OCI-LY7 (cell line): ENCODE data around the gene RPS6KA2. TPM values are rescaled to one million over a fixed set of nuclear protein-coding genes. Genes with fewer than 3 reads are reported as not detected.

Experiments
- BruUV-seq: library from RNA; stranded (reverse); fragments of 400-500 nt; replicated peaks from 2 replicates; lab custom pipeline; 2021; lab: Mats Ljungman, UMichigan
- CTCF ChIA-PET: fragments of 300-600 bp; sonication (Branson Sonifier 250); formaldehyde crosslinking; loops from one replicate; lab custom pipeline; 2022; ENCODE audit warnings: antibody characterized with exemption; ENCODE audit not compliant: unreplicated experiment; lab: Charles Lee
- POLR2A ChIA-PET: fragments of 300-600 bp; sonication (Branson Sonifier 250); formaldehyde crosslinking; loops from one replicate; lab custom pipeline; 2022; ENCODE audit warnings: antibody characterized with exemption; lab: Charles Lee
- DNase-seq: peaks from one replicate; pipeline ENCODE4 v3.0.0-alpha.2; 2015; ENCODE audit warnings: low spot score
- H2AFZ ChIP-seq: fragments of 200-600 bp; sonication (generic), shearing (Covaris generic); 2 replicates; pipeline ENCODE4 v1.6.1; 2014; ENCODE audit warnings: mild to moderate bottlenecking, antibody characterized with exemption, low read length, moderate library complexity
- H3K27ac ChIP-seq: fragments of 200-600 bp; sonication (generic); 2 replicates; pipeline ENCODE4 v1.5.1; 2014; ENCODE audit warnings: mixed run types, low read depth, mild to moderate bottlenecking, moderate library complexity, low read length, inconsistent platforms; ENCODE audit not compliant: poor library complexity, severe bottlenecking
- H3K36me3 ChIP-seq: fragments of 200-600 bp; sonication (generic); 2 replicates; pipeline ENCODE4 v1.6.1; 2014; ENCODE audit warnings: mild to moderate bottlenecking, antibody characterized with exemption, low read length, moderate library complexity, mixed read lengths; ENCODE audit not compliant: insufficient read depth
- H3K4me1 ChIP-seq: fragments of 200-600 bp; sonication (generic); 2 replicates; pipeline ENCODE4 v1.5.1; 2014; ENCODE audit warnings: mild to moderate bottlenecking, low read length; ENCODE audit not compliant: insufficient read depth, poor library complexity, severe bottlenecking
- H3K4me2 ChIP-seq: fragments of 200-600 bp; sonication (generic); 2 replicates; pipeline ENCODE4 v1.6.1; 2014; ENCODE audit warnings: mild to moderate bottlenecking, low read length
- H3K4me3 ChIP-seq: fragments of 200-600 bp; sonication (generic); 2 replicates; pipeline ENCODE4 v1.5.1; 2014; ENCODE audit warnings: mild to moderate bottlenecking, low read depth, low read length; ENCODE audit not compliant: poor library complexity, severe bottlenecking
- H3K79me2 ChIP-seq: fragments of 200-600 bp; sonication (generic); 2 replicates; pipeline ENCODE4 v1.6.1; 2016; ENCODE audit warnings: low read depth, mild to moderate bottlenecking, low read length, moderate library complexity, mixed read lengths; ENCODE audit not compliant: insufficient read depth
- H3K9me2 ChIP-seq: fragments of 200-600 bp; sonication (generic); 2 replicates; pipeline ENCODE4 v1.6.1; 2016; ENCODE audit warnings: mild to moderate bottlenecking, low read length, mixed read lengths; ENCODE audit not compliant: insufficient read depth
- H3K9me3 ChIP-seq: fragments of 200-600 bp; sonication (generic); 2 replicates; pipeline ENCODE4 v1.6.1; 2014; ENCODE audit warnings: mild to moderate bottlenecking, mixed run types, low read length, mixed read lengths
- H4K20me1 ChIP-seq: fragments of 200-600 bp; sonication (generic); 2 replicates; pipeline ENCODE4 v1.6.1; 2014; ENCODE audit warnings: mild to moderate bottlenecking, antibody characterized with exemption, low read length, moderate library complexity, mixed read lengths; ENCODE audit not compliant: insufficient read depth
- CTCF ChIP-seq: fragments of 200-600 bp; sonication (generic); conservative IDR thresholded peaks from 2 replicates; pipeline ENCODE4 v1.5.1; 2014; ENCODE audit warnings: mild to moderate bottlenecking, antibody characterized with exemption, low read length, moderate library complexity, mixed read lengths
- EZH2phosphoT487 ChIP-seq: fragments of 200-600 bp; sonication (generic); IDR thresholded peaks from 2 replicates; pipeline ENCODE4 v1.6.1; 2018; ENCODE audit warnings: low read depth, borderline replicate concordance, mild to moderate bottlenecking, mixed run types, antibody characterized with exemption, low read length, moderate library complexity, mixed read lengths
- intact Hi-C: fragments of 100-400 bp; cut with micrococcal nuclease; formaldehyde crosslinking; loops from one replicate; pipeline ENCODE4 v1.10.0; 2022; ENCODE audit not compliant: unreplicated experiment
- total RNA-seq, 2 experiments: library from RNA; depleted of rRNA in 1 of 2; stranded (reverse); fragments of >200 nt in 1 of 2; shearing (Covaris generic) in 1 of 2; gene quantifications; 2 replicates each; pipeline ENCODE4 v1.2.3, GENCODE V29; 2014 to 2022

Gene RPS6KA2
- total RNA-seq, 2 experiments from 2014 or later = 0.69 to 1.9 TPM

- no peak overlapping the region for H3K4me2 ChIP-seq
- H4K20me1 ChIP-seq = no peaks in the 10 kb centered on the region
- no peaks in the 10 kb centered on the region for H3K9me2 ChIP-seq
- H3K4me3 ChIP-seq = no peak overlapping the region
- H3K36me3 ChIP-seq = no peaks in the 10 kb centered on the region
- ChIA-PET CTCF (no interaction called here), POLR2A (interaction anchor here (1.1 kb wide), 1 partner anchor 9 kb away, joined by 3 read pairs; no protein-coding TSS in a partner anchor)
- H3K9me3 ChIP-seq = no peaks in the 10 kb centered on the region
- DNase-seq = no peak
- TF ChIP-seq EZH2phosphoT487 (no peak), CTCF (no peak)
- H3K79me2 ChIP-seq = no peaks in the 10 kb centered on the region
- no peak overlapping the region for H2AFZ ChIP-seq
- intact Hi-C loops = no loop called here
- H3K4me1 ChIP-seq = no peaks in the 10 kb centered on the region
- no TSS peak for BruUV-seq
- no peak overlapping the region for H3K27ac ChIP-seq
Observed at GRCh38 chr6:166526937-166527336, 100.1 kb downstream of the RPS6KA2 start.

GRCh38 chr6:166525567-166525966 is 101.5 kb downstream of the RPS6KA2 start:
- no peak for DNase-seq
- H3K79me2 ChIP-seq = no peaks in the 10 kb centered on the region
- no TSS peak for BruUV-seq
- no peaks in the 10 kb centered on the region for H4K20me1 ChIP-seq
- no peaks in the 10 kb centered on the region for H3K9me3 ChIP-seq
- no peak overlapping the region for H2AFZ ChIP-seq
- no peaks in the 10 kb centered on the region for H3K9me2 ChIP-seq
- CTCF ChIA-PET = no interaction called here
- POLR2A ChIA-PET = interaction anchor here (0.5 to 1.7 kb wide), 3 partner anchors 59 to 957 kb away, joined by 3 read pairs; no protein-coding TSS in a partner anchor
- TF ChIP-seq CTCF (no peak), EZH2phosphoT487 (no peak)
- no peaks in the 10 kb centered on the region for H3K36me3 ChIP-seq
- intact Hi-C loops = no loop called here
- no peak overlapping the region for H3K4me2 ChIP-seq
- no peaks in the 10 kb centered on the region for H3K4me1 ChIP-seq
- H3K4me3 ChIP-seq = no peak overlapping the region
- no peak overlapping the region for H3K27ac ChIP-seq

GRCh38 chr6:166523782-166524559 is 103.1 kb downstream of the RPS6KA2 start:
- TF ChIP-seq CTCF = no peak
- TF ChIP-seq EZH2phosphoT487 = no peak
- Histone ChIP-seq H3K9me3 (no peaks in the 10 kb centered on the region), H2AFZ (no peak overlapping the region), H3K9me2 (no peaks in the 10 kb centered on the region), H3K4me2 (no peak overlapping the region), H3K79me2 (no peaks in the 10 kb centered on the region), H4K20me1 (no peaks in the 10 kb centered on the region), H3K4me3 (no peak overlapping the region), H3K27ac (no peak overlapping the region), H3K36me3 (no peaks in the 10 kb centered on the region), H3K4me1 (no peaks in the 10 kb centered on the region)
- ChIA-PET POLR2A (no interaction called here), CTCF (no interaction called here)
- intact Hi-C loops = no loop called here
- no TSS peak for BruUV-seq
- no peak for DNase-seq
